Breast epithelium (tissue), 3 donors: Measurements from ENCODE around the gene CTNNA2.
"Not testable (repeated sequence)": the region's sequence is repeated elsewhere in the genome, so short reads cannot be mapped to it uniquely, and the experiment has no call there.

Source experiments
- POLR2A ChIP-seq: fragments of 450-650 bp; IDR thresholded peaks from one replicate; pipeline ENCODE4 v1.6.1; 2016; ENCODE audit warnings: antibody characterized with exemption, mild to moderate bottlenecking, moderate library complexity
- TF ChIP-seq, protein P1 (sequence below), 3 donors: fragments of 450-650 bp; IDR thresholded peaks; one replicate each; pipeline ENCODE4 v1.5.1; 2016 to 2017; ENCODE audit warnings: antibody characterized with exemption in 3 of 3, mild to moderate bottlenecking in 3 of 3, moderate library complexity in 3 of 3

DNA sequence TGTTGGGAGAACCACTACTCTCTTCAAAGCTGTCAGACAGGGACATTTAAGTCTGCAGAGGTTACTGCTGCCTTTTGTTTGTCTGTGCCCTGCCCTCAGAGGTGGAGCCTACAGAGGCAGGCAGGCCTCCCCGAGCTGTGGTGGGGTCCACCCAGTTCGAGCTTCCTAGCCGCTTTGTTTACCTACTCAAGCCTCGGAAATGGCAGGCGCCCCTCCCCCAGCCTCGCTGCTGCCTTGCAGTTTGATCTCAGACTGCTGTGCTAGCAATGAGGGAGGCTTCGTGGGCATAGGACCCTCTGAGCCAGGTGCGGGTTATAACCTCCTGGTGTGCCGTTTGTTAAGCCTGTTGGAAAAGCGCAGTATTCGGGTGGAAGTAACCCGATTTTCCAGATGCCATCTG lies 585.7 kb downstream of the CTNNA2 start:
- TF ChIP-seq, protein P1, sequence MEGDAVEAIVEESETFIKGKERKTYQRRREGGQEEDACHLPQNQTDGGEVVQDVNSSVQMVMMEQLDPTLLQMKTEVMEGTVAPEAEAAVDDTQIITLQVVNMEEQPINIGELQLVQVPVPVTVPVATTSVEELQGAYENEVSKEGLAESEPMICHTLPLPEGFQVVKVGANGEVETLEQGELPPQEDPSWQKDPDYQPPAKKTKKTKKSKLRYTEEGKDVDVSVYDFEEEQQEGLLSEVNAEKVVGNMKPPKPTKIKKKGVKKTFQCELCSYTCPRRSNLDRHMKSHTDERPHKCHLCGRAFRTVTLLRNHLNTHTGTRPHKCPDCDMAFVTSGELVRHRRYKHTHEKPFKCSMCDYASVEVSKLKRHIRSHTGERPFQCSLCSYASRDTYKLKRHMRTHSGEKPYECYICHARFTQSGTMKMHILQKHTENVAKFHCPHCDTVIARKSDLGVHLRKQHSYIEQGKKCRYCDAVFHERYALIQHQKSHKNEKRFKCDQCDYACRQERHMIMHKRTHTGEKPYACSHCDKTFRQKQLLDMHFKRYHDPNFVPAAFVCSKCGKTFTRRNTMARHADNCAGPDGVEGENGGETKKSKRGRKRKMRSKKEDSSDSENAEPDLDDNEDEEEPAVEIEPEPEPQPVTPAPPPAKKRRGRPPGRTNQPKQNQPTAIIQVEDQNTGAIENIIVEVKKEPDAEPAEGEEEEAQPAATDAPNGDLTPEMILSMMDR (IDR thresholded peaks at IDR 0.05) = not testable (repeated sequence)
- TF ChIP-seq POLR2A = not testable (repeated sequence)
